Upper lobe of left lung (tissue), 4 donors: ENCODE measurements around the gene NCAPD2.

Experiments
- POLR2A ChIP-seq, 4 donors: fragments of 450-650 bp; IDR thresholded peaks; one replicate each; pipeline ENCODE4 v1.5.1; 2016 to 2017; ENCODE audit warnings: antibody characterized with exemption in 4 of 4, mild to moderate bottlenecking in 2 of 4
- POLR2AphosphoS5 ChIP-seq, 2 donors: sonication (generic); formaldehyde crosslinking; IDR thresholded peaks; one replicate each; pipeline ENCODE4 v1.5.1; 2017; ENCODE audit warnings: antibody characterized with exemption in 2 of 2
- TF ChIP-seq, protein P1 (sequence below), 6 experiments: fragments of 450-650 bp in 4 of 6; fragments of 200-600 bp in 2 of 6; sonication (generic) in 2 of 6; IDR thresholded peaks; one replicate each; pipeline ENCODE4 v1.5.1; 2016 to 2019; ENCODE audit warnings: antibody characterized with exemption in 6 of 6

DNA sequence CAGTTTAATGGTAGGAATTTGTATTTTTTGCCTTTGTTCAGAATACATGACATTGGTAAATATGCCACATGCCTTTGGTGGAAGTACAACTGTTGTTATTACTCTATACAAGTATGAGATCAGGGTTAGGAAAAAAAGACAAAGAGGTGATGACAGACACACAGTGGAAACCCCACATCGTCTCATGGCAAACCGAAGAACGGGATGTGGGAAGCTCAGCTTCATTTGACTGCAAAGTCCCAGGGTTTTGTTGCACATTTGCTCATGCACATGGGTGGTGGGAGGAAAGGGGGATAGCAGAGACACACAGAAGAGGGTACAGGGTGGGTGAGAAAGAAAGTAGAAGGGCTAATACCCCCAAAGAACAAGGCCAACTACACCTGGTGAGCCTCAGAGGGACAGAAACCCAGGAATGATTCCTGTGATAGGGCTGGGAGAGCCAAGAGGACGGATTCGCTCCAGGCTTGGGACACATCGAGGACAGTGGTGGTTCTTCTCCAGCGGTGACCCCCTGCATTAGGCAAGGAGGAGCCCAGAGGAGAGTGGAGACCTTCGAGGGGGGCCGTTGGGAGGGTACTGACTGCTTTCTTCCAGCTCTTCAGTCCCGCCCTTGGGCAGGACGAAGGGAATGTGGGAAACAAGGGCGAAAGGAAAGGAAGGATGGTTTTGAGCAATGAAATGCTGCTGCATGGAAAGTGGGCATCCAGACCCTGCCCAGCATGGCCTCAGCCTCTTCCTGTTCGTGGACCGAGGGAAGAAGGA, 31.5 kb upstream of the NCAPD2 start:
- TF ChIP-seq, protein P1, sequence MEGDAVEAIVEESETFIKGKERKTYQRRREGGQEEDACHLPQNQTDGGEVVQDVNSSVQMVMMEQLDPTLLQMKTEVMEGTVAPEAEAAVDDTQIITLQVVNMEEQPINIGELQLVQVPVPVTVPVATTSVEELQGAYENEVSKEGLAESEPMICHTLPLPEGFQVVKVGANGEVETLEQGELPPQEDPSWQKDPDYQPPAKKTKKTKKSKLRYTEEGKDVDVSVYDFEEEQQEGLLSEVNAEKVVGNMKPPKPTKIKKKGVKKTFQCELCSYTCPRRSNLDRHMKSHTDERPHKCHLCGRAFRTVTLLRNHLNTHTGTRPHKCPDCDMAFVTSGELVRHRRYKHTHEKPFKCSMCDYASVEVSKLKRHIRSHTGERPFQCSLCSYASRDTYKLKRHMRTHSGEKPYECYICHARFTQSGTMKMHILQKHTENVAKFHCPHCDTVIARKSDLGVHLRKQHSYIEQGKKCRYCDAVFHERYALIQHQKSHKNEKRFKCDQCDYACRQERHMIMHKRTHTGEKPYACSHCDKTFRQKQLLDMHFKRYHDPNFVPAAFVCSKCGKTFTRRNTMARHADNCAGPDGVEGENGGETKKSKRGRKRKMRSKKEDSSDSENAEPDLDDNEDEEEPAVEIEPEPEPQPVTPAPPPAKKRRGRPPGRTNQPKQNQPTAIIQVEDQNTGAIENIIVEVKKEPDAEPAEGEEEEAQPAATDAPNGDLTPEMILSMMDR (IDR thresholded peaks at IDR 0.05): no peak
- TF ChIP-seq POLR2A (IDR thresholded peaks at IDR 0.05) (no peak), POLR2AphosphoS5 (IDR thresholded peaks at IDR 0.05) (no peak)
